ENCODE measurements around the gene A4GNT. TPM values are rescaled to one million over a fixed set of nuclear protein-coding genes. Genes with fewer than 3 reads are reported as not detected.

The A4GNT gene
- total RNA-seq, 1 donor from 2014 or later = 0.41 TPM

GRCh38 chr3:138118612-138119422 is 13.4 kb downstream of the A4GNT start:
- peak; percentile 81 for TF ChIP-seq CTCF (IDR thresholded peaks at IDR 0.05)
- Histone ChIP-seq H3K36me3 (no peaks in the 10 kb centered on the region), H3K27ac (no peak overlapping the region), H3K4me3 (no peak overlapping the region), H3K9me3 (no peaks in the 10 kb centered on the region), H3K4me1 (peaks cover 26% of the 10 kb centered on the region), H3K27me3 (ENCODE audit: low read depth) (no peaks in the 10 kb centered on the region)
- intact Hi-C loops (cut with DNase I) = no loop called here
- DNase-seq (peak; percentile 65), ATAC-seq (peak; percentile 68 to 73)

- Histone ChIP-seq H3K9me3 (no peaks in the 10 kb centered on the region), H3K4me3 (peak within 1 kb of the TSS; percentile 82), H3K27ac (peak within 1 kb of the TSS; percentile 87), H3K27me3 (ENCODE audit: low read depth) (no peaks in the 10 kb centered on the region), H3K4me1 (peaks cover 26% of the 10 kb centered on the region), H3K36me3 (no peaks in the 10 kb centered on the region)
- intact Hi-C loops (cut with DNase I) = no loop called here
- DNase-seq = peak; percentile 74
- peak; percentile 82 for TF ChIP-seq CTCF (IDR thresholded peaks at IDR 0.05)
- ATAC-seq = peak; percentile 97
Observed at GRCh38 chr3:138114988-138115971, 16.9 kb downstream of the A4GNT start, which contains the start of gene DZIP1L. TSS of gene DZIP1L (minus strand) at chr3:138115608. CDS start at chr3:138103971, 11,637 bp downstream.

GRCh38 chr3:138114431-138114918 is 17.7 kb downstream of the A4GNT start:
- H3K4me1 ChIP-seq = peaks cover 26% of the 10 kb centered on the region
- ATAC-seq = peak in 1 of 2 donors; percentile 1
- intact Hi-C loops (cut with DNase I) = no loop called here
- H3K36me3 ChIP-seq = no peaks in the 10 kb centered on the region
- no peaks in the 10 kb centered on the region for H3K27me3 ChIP-seq (ENCODE audit: low read depth)
- no peak for DNase-seq
- no peaks in the 10 kb centered on the region for H3K9me3 ChIP-seq
- no peak for TF ChIP-seq CTCF (IDR thresholded peaks at IDR 0.05)
- H3K27ac ChIP-seq = peak overlapping the region; percentile 87
- peak overlapping the region; percentile 82 for H3K4me3 ChIP-seq

GRCh38 chr3:138113326-138113725 is 18.9 kb downstream of the A4GNT start:
- H3K36me3 ChIP-seq = no peaks in the 10 kb centered on the region
- no peaks in the 10 kb centered on the region for H3K9me3 ChIP-seq
- intact Hi-C loops (cut with DNase I) = no loop called here
- no peak overlapping the region for H3K27ac ChIP-seq
- H3K27me3 ChIP-seq (ENCODE audit: low read depth) = no peaks in the 10 kb centered on the region
- H3K4me3 ChIP-seq = no peak overlapping the region
- DNase-seq = no peak
- no peak for ATAC-seq
- H3K4me1 ChIP-seq = peaks cover 19% of the 10 kb centered on the region
- TF ChIP-seq CTCF (IDR thresholded peaks at IDR 0.05) = no peak

GRCh38 chr3:138112362-138112761 is 19.8 kb downstream of the A4GNT start:
- H3K9me3 ChIP-seq = no peaks in the 10 kb centered on the region
- intact Hi-C loops (cut with DNase I) = no loop called here
- no peak for ATAC-seq
- no peak for DNase-seq
- H3K36me3 ChIP-seq = no peaks in the 10 kb centered on the region
- no peak overlapping the region for H3K27ac ChIP-seq
- H3K4me1 ChIP-seq = peaks cover 19% of the 10 kb centered on the region
- H3K27me3 ChIP-seq (ENCODE audit: low read depth) = no peaks in the 10 kb centered on the region
- H3K4me3 ChIP-seq = no peak overlapping the region
- TF ChIP-seq CTCF (IDR thresholded peaks at IDR 0.05) = no peak

Measured in lower lobe of right lung (tissue), 2 donors.